HG03575 (cell line): ENCODE measurements around the gene F3.

Experiments used
- ATAC-seq: cut with Tn5 transposase; IDR thresholded peaks from one replicate; pipeline ENCODE4 v1.9.1; 2021; ENCODE audit not compliant: unreplicated experiment, insufficient number of reproducible peaks, low FRiP score; ENCODE audit errors: extremely low read depth

Gene F3

DNA sequence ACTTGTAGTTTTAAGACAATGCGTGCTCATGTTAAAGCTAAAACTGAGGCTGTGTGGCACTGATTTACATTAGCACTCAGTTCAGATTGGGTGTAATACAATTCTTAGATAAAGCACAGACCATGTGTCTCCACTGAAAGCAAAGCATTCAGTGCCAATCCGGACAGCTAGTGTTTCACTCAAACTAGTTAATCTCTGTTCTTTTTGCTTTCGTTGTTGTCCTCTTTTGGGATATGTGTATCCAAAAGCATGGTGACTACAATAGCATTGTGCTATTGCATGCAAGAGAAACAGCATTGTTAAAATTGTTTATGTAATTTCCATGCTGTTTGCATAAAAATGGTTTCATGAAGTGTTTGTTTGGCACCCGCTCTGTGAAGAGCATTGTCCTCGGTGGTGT is 54.6 kb downstream of the F3 start:
- ATAC-seq: no peak

DNA sequence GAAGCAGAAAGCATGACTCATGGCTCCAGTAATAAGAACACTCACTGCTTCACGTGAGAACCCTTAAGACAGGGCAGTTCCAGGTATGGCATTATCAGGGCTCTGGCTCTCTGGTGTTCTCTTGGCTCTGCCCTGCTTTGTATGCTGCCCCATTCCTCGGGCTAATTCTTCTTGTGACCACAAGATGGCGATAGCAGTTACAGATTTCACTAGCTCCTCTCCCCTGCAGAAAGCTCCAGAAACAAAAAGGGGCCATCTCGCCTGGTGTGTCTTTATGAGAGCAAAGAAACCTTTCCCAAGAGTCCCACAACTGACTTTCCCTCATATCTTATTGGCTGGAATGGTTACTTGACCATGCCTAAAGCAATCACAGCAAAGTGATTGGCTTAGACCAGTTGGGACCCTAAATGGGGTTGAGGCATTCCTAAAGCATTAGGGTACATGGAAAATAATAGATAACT is 60.1 kb downstream of the F3 start:
- ATAC-seq: peak; percentile 76

GRCh38 chr1:94479682-94480081 is 61.9 kb downstream of the F3 start:
- ATAC-seq: no peak
